Cardiac septum (tissue), 1 donor: ENCODE measurements around the gene OR10A7. TPM values are rescaled to one million over a fixed set of nuclear protein-coding genes. Genes with fewer than 3 reads are reported as not detected.
"Not testable (repeated sequence)": the region's sequence is repeated elsewhere in the genome, so short reads cannot be mapped to it uniquely, and the experiment has no call there.

Source experiments
- DNase-seq: peaks from one replicate; pipeline ENCODE4 v3.0.0-alpha.2; 2020; ENCODE audit warnings: low spot score
- intact Hi-C: fragments of 100-400 bp; cut with DNase I; formaldehyde crosslinking; loops from one replicate; pipeline ENCODE4 v1.14.0; 2022
- long read RNA-seq: library from polyadenylated mRNA; unstranded; transcript quantifications from one replicate; pipeline ENCODE4 v2.0.0, GENCODE V29; 2021
- total RNA-seq: library from RNA; stranded (reverse); fragmentation: NEBNext Ultra II Directional; extraction: Animal tissue kit (Norgen Biotek cat#: 25700); gene quantifications from one replicate; pipeline ENCODE4 v1.2.1, GENCODE V29; 2021
- donor health status: DM: no; HTN: no; CAD: no.

Gene OR10A7, protein sequence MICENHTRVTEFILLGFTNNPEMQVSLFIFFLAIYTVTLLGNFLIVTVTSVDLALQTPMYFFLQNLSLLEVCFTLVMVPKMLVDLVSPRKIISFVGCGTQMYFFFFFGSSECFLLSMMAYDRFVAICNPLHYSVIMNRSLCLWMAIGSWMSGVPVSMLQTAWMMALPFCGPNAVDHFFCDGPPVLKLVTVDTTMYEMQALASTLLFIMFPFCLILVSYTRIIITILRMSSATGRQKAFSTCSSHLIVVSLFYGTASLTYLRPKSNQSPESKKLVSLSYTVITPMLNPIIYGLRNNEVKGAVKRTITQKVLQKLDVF
- total RNA-seq, result not detected
- long read RNA-seq, result 0 reads

DNA sequence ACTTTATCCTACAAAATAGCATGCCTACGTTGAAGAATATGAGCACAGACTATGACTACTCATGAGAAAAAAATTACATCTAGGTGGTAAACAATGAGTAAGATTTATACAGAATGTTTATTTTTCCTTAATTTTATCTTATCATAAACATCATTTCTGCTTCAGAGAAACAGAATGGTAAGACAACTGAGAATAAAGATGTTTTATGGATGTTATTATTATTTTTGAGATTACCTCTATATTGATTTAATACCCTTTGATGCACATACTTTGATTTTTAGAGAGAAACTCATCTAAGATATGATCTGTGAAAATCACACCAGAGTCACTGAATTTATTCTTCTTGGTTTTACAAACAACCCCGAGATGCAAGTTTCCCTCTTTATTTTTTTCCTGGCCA lies at the start of gene OR10A7:
Gene OR10A7, plus strand, starts transcription at position 301 of the 400 bp plus-strand sequence. Its CDS starts 0 bp downstream, at position 301.
- intact Hi-C loops, result no loop called here
- DNase-seq, result no peak

DNA sequence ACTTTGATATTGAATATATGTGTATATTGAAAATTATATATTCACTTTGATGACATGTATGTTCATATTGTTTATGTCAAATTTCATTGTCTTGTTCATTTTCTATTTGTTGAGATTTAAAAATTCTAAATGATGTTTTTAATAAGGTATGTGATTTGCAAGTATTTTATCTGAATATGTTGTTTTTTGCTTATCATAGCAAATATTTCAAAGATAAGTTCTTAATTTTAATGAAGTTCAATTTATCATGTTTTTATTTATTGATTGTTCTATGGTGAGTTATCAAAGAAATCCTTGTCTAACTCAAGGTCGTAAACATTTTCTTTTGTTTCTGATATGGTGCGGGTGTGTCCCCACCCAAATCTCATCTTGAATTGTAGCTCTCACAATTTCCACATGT lies 49.4 kb upstream of the OR10A7 start:
- intact Hi-C loops, result no loop called here
- DNase-seq, result no peak

DNA sequence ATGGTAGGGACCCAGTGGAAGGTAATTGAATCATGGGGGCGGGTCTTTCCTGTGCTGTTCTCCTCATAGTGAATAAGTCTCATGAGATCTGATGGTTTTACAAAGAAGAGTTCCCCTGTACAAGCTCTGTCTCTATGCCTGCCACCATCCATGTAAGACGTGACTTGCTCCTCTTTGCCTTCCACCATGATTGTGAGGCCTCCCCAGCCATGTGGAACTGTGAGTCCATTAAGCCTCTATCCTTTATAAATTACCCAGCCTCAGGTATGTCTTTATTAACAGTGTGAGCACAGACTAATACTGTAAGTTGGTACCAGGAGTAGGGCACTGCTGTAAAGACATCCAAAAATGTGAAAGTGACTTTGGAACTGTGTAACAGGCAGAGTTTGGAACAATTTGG lies 49.0 kb upstream of the OR10A7 start:
- intact Hi-C loops, DNase-seq: not testable (repeated sequence)

DNA sequence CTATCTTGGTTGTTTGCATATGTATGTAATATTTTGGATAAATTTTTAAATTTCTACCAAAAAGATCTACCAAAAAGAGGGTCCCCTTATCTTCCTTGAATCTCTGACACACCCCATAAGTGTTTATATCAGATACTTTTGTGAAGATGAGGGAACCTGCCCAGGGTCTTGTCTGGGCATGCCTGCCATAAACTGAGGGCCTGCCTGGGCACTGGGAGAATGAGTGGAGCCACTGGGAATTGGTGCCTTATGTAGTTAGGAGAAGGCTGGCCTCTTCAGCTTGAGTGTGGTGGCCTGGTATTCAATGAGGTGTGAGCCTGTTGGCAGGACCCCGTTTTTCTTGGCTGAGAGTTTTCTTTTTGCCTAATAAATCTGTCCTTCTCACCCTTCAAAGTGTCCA lies 48.1 kb upstream of the OR10A7 start:
- intact Hi-C loops, result no loop called here
- DNase-seq, result no peak

DNA sequence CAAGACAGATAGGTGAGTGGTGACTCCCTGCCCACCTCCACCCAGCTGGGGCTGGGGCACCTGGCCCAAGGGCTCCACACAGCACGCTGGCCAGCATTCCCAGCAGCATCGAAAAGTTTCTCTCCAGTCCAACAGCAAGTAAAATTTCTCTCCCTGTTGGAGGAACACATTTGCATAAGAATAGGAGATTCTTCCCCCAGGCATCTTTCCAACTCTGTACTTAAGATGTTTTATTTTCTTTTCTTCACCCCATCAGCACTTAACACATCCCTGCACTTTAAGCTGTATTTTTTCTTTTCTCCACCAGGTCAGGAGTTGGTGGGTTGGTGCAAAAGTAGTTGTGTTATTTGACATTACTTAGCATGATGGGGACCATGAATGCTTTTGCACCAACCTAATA lies 47.4 kb upstream of the OR10A7 start:
- intact Hi-C loops, result no loop called here
- DNase-seq, result no peak

DNA sequence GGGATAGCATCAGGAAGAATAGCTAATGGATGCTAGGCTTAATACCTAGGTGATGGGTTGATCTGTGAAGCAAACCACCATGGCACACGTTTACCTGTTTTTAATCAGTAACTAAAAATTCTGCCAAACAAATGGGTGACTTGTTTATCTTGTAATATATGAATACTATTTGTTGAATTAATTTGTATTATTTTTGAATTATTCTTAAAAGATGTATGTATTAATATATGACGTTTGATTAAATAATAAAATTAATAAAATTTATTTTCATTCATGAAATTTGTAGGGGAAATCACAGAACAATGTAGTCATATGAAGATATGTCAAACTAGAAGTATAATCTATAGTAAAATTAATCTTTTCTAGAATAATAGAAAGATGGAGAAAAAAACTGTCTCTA lies 32.3 kb upstream of the OR10A7 start:
- intact Hi-C loops, result loop anchor here (2.0 kb wide), 1 partner anchor 430 kb away; no protein-coding TSS in a partner anchor

DNA sequence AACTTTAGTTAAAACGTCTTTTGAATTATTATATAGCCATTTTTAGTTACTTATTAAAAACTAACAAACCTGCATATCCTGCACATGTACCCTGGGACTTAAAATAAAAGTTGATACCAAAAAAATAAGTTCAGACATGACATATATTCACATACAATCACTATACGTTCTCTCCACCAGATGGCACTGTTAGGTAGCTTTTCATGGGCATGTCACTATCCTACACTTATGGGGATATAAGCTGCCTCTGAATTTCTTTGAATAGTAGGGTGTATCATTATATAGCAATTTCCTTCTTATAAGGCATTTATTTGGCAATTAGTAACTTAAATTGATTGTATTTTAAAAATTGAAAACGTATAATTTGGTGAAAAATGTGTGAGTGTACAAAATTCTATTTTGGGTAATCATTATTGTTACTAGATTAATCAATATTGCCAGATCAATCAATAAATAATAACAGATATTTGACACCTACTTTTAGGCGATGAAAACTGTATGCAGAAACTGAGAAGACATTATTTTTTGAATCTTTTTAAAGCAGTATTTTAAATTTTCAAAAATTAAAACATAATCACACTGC lies 31.8 kb upstream of the OR10A7 start:
- intact Hi-C loops, result loop anchor here (2.0 kb wide), 1 partner anchor 430 kb away; no protein-coding TSS in a partner anchor
- no peak for DNase-seq

More for the DNA sequence above, 32.3 kb upstream of the OR10A7 start:
- no peak for DNase-seq

DNA sequence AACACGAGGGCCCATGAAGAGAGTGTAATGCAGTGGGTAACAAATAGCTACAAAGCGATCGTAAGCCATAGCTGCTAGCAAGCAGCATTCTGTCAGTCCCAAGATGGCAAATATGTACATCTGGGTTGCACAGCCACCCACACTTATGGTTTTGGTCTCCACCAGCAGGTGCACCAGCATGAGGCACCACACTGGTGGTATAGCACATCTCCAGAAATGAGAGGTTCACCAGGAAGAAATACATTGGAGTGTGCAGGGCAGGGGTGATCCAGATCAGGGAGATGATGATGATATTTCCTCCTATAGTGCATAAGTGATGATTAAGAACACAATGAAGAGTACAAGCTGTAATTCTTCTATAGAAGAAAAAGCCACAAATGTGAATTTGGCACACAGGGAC lies 26.4 kb upstream of the OR10A7 start:
- intact Hi-C loops, result no loop called here
- DNase-seq, result no peak

DNA sequence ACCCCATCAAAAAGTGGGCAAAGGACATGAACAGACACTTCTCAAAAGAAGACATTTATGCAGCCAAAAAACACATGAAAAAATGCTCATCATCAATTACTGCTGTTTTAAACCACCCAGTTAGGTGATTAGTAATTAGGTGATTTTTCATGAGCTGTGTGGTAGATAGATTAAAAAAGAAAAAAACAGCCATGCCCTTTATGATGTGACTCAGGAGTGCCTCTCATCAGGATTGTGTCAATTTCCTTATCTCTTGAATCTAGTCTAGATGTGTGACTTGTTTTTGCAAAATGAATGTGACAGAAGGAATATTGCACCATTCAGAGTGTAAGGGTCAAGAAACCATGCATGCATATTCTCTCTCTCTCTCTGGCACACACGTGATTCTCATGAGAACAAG lies 5.7 kb downstream of the OR10A7 start:
- no peak for DNase-seq
- intact Hi-C loops, result no loop called here

DNA sequence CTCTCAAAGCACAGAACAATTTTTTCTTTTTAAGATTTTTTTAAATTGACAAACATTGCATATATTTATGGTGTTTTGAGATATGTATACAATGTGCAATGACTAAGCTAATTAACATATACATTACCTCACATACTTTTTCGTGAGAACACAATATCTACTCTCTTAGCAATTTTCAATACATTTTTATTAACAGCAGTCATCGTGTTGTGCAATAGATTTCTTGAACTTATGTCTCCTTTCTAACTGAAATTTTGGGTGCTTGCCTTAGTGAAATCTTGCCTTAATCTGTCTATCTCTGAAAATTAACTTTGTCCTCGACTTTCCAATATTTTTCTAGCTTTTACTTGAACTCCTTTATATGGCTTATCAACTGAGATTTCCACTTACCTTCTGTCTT lies 6.8 kb downstream of the OR10A7 start:
- DNase-seq, result no peak
- intact Hi-C loops, result no loop called here

DNA sequence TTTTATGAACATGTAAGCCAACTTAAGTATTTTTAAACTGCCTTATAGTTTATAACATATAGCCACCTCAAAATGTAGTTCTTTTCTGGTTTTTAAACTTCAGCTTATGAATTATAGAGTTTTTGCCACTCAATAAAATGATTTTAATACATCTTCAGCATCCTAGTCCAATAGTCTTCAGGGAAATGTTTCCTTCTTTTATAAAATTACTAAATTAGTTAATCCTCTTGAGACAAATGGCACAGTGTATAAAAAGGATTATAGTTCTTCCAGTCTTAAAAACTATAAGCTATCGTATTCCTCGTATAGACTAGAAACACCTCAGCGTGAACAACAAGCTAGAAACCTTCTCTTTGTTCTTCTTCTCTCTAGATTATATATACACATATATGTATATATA lies 23.5 kb downstream of the OR10A7 start, which contains the start of gene OR6C74:
Gene OR6C74, plus strand, starts transcription at position 301 of the 400 bp plus-strand sequence. CDS start 2,679 bp downstream, outside the sequence.
- no peak for DNase-seq
- intact Hi-C loops, result no loop called here

DNA sequence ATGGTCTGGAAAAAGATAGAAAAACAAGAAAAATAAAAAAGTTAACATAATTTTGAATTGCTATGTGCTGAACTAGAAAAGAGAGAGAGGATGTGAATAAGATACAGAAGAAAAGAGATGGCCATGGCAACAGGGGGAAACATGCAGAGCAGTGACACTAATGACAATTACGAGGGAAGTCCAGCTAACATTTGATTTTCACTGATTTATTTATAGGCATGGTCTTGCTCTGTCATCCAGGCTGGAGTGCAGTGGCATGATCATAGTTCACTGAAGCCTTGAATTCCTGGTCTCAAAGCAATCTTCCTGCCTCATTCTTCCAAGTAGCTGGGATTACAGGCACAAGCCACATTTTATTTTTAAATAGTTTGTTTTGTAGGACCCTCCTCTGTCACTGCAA lies 25.3 kb downstream of the OR10A7 start:
- intact Hi-C loops, result no loop called here
- no peak for DNase-seq

DNA sequence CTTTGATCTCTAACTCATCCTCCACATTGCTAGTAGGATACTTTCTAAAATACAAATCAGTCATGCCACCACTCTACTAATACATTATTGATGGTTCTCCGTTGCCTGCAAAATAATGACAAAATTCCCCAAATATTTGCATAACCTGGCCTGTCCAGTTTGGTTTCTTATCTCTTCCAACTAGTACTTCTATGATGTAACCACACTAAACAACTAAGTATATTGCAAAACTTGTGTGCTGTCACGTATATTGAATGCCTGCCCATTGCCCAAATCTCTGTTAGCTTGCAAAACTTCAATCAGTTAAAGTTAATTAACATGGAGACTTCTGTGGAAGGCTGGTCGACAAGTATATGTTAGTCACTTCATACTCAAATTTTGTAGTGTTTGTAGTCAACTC lies 30.1 kb downstream of the OR10A7 start:
- no peak for DNase-seq
- intact Hi-C loops, result no loop called here

DNA sequence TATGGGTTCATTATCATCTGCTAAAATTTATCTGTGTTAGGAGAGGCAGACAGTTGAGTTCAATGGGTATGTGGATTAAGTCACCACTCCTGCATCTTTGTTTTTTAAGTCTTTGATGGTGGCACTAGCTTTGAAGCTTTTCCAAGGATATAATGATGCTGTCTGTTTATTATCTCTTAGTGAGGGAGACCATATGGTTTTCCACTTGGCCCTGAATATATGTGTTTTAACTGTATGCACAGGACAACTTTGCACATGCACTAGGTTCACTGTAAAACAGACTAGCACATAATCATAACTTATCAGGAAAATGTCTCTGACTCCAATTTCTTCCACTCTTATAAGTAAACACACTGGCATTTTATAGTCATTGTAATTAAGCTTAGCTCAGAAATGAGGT lies 32.5 kb downstream of the OR10A7 start:
- intact Hi-C loops, result no loop called here
- no peak for DNase-seq

DNA sequence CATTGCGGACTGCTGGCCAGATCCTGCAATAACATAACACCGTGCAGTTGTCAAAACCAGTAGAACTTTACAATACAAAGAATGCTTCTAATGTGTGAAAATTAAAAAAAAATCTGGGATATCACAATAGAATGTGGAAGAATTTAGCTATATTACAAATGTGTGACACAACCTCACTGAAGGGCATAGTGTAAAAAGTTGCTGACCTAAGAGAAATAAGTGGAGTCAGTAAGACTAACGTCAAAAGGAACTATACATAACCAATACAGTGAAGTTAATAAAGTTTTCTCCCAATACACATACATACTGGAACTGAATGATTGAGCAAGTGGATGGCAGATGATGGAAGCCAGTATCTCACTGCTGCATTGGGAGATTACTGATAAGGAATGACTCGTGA lies 36.0 kb downstream of the OR10A7 start:
- DNase-seq, result no peak
- intact Hi-C loops, result no loop called here

DNA sequence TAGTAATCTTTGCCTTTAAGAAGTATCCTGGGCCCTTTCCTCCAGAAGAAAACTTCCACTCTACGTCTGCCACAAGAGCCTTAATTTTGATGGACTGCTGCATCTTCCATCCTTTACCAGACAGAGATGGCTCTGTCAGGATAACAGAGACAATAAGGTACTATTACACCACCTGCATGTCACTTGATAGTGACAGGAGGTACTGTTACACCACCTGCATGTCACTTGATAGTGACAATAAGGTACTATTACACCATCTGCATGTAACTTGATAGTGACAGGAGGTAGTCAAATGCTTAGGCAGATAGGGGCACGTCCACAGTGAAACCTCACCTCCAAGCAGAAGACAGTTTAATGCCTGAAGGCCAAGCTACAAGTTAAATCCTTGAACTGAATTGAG lies 37.5 kb downstream of the OR10A7 start:
- no peak for DNase-seq
- intact Hi-C loops, result no loop called here

Other genes with a start within 250 kb of the OR10A7 start
- 0.65 TPM for gene TESPA1, start 236.3 kb upstream of the OR10A7 start, total RNA-seq
- not detected for gene NEUROD4, start 201.1 kb upstream of the OR10A7 start, total RNA-seq
- gene OR9K2, start 94.6 kb upstream of the OR10A7 start, total RNA-seq, result not detected
- gene OR6C74, start 23.6 kb downstream of the OR10A7 start, total RNA-seq, result not detected
- not detected for gene OR6C6, start 75.5 kb downstream of the OR10A7 start, total RNA-seq
- gene OR6C1, start 93.3 kb downstream of the OR10A7 start, total RNA-seq, result not detected
- gene OR6C3, start 109.7 kb downstream of the OR10A7 start, total RNA-seq, result not detected
- not detected for gene OR6C75, start 141.9 kb downstream of the OR10A7 start, total RNA-seq
- gene OR6C65, start 179.5 kb downstream of the OR10A7 start, total RNA-seq, result not detected
- not detected for gene OR6C76, start 205.2 kb downstream of the OR10A7 start, total RNA-seq
- not detected for gene OR6C2, start 223.1 kb downstream of the OR10A7 start, total RNA-seq
- not detected for gene OR6C70, start 249.1 kb downstream of the OR10A7 start, total RNA-seq